PC-3 (cell line): ENCODE measurements around the gene KIFAP3. TPM values are rescaled to one million over a fixed set of nuclear protein-coding genes. Genes with fewer than 3 reads are reported as not detected.
A peak's percentile ranks its signal among the peaks of the same experiment; 100 is the strongest.
"Not testable (repeated sequence)": the region's sequence is repeated elsewhere in the genome, so short reads cannot be mapped to it uniquely, and the experiment has no call there.

Source experiments
- ATAC-seq: fragments of 200-7000 bp; cut with Tn5 transposase; 2 replicates; pipeline ENCODE4 v1.9.1; 2020; ENCODE audit warnings: mild to moderate bottlenecking, moderate library complexity
- BruUV-seq: library from RNA; stranded (reverse); fragments of 400-500 nt; replicated peaks from 2 replicates; lab custom pipeline; 2021; lab: Mats Ljungman, UMichigan
- CTCF ChIA-PET: fragments of 300-600 bp; sonication (Branson Sonifier 250); formaldehyde crosslinking; loops from one replicate; lab custom pipeline; 2022; ENCODE audit warnings: antibody characterized with exemption; lab: Charles Lee
- POLR2A ChIA-PET: fragments of 300-600 bp; sonication (Branson Sonifier 250); formaldehyde crosslinking; loops from one replicate; lab custom pipeline; 2022; ENCODE audit warnings: antibody characterized with exemption; ENCODE audit not compliant: unreplicated experiment; lab: Charles Lee
- DNase-seq: peaks from one replicate; pipeline ENCODE4 v3.0.0-alpha.2; 2015
- H2AFZ ChIP-seq: fragments of 300-600 bp; sonication (generic); 2 replicates; pipeline ENCODE4 v1.6.0; 2016; ENCODE audit warnings: antibody characterized with exemption, low read length
- H3F3A ChIP-seq: fragments of 300-600 bp; sonication (generic); one replicate; pipeline ENCODE4 v1.6.0; 2017; ENCODE audit warnings: antibody characterized with exemption, low read length, control low read depth, mild to moderate bottlenecking; ENCODE audit not compliant: unreplicated experiment
- H3K27ac ChIP-seq: fragments of 300-600 bp; sonication (generic); 2 replicates; pipeline ENCODE4 v1.5.1; 2016; ENCODE audit warnings: mild to moderate bottlenecking, low read length
- H3K27me3 ChIP-seq: fragments of 300-600 bp; sonication (generic); 2 replicates; pipeline ENCODE4 v1.6.1; 2016; ENCODE audit warnings: low read length, mixed read lengths
- H3K36me3 ChIP-seq: fragments of 300-600 bp; sonication (generic); 2 replicates; pipeline ENCODE4 v1.6.1; 2016; ENCODE audit warnings: low read depth, mixed run types, low read length, mixed read lengths
- H3K4me1 ChIP-seq: fragments of 300-600 bp; sonication (generic); 2 replicates; pipeline ENCODE4 v1.5.1; 2016; ENCODE audit warnings: low read length; ENCODE audit not compliant: insufficient read depth
- H3K4me2 ChIP-seq: fragments of 300-600 bp; sonication (generic); 2 replicates; pipeline ENCODE4 v1.6.0; 2016; ENCODE audit warnings: low read length
- H3K4me3 ChIP-seq: fragments of 300-600 bp; sonication (generic); 2 replicates; pipeline ENCODE4 v1.5.1; 2016; ENCODE audit warnings: mild to moderate bottlenecking, low read length, mixed read lengths
- H3K79me2 ChIP-seq: fragments of 300-600 bp; sonication (generic); 2 replicates; pipeline ENCODE4 v1.6.1; 2017; ENCODE audit warnings: low read length, mixed read lengths
- H3K9ac ChIP-seq: fragments of 300-600 bp; sonication (generic); 2 replicates; pipeline ENCODE4 v1.6.0; 2016; ENCODE audit warnings: mild to moderate bottlenecking, low read length
- H3K9me2 ChIP-seq: fragments of 300-600 bp; sonication (generic); replicated peaks from 2 replicates; pipeline ENCODE4 v1.6.1; 2016; ENCODE audit warnings: mixed run types, low read length, mixed read lengths
- H3K9me3 ChIP-seq: fragments of 300-600 bp; sonication (generic); 2 replicates; pipeline ENCODE4 v1.6.1; 2016; ENCODE audit warnings: low read length, mixed read lengths
- H4K20me1 ChIP-seq: fragments of 300-600 bp; sonication (generic); 2 replicates; pipeline ENCODE4 v1.6.1; 2016; ENCODE audit warnings: low read length, mixed read lengths
- EZH2 ChIP-seq: fragments of 300-600 bp; sonication (generic); IDR thresholded peaks from one replicate; pipeline ENCODE4 v1.6.1; 2017; ENCODE audit warnings: antibody characterized with exemption, mild to moderate bottlenecking, low read length; ENCODE audit not compliant: unreplicated experiment
- EZH2phosphoT487 ChIP-seq: fragments of 300-600 bp; sonication (generic); IDR thresholded peaks from 2 replicates; pipeline ENCODE4 v1.6.1; 2018; ENCODE audit warnings: mild to moderate bottlenecking, antibody characterized with exemption, low read length, borderline replicate concordance
- intact Hi-C: fragments of 100-400 bp; cut with micrococcal nuclease; formaldehyde crosslinking; loops from 2 replicates; pipeline ENCODE4 v1.9.0; 2023
- total RNA-seq: library from RNA; depleted of rRNA; stranded (reverse); fragments of >200 nt; gene quantifications from 2 replicates; pipeline ENCODE4 v1.2.3, GENCODE V29; 2014
- TF ChIP-seq, protein P1 (sequence below): fragments of 300-600 bp; sonication (generic); conservative IDR thresholded peaks from 2 replicates; pipeline ENCODE4 v1.5.1; 2017; ENCODE audit warnings: antibody characterized with exemption, low read depth, mild to moderate bottlenecking, low read length

The KIFAP3 gene
- total RNA-seq, 1 experiment from 2014 or later, result 6.9 TPM

- Histone ChIP-seq H3F3A (no peaks in the 10 kb centered on the region), H3K9ac (no peak overlapping the region), H3K4me3 (no peak overlapping the region), H2AFZ (no peak overlapping the region), H3K27me3 (no peaks in the 10 kb centered on the region), H3K9me3 (no peaks in the 10 kb centered on the region), H3K27ac (no peak overlapping the region), H3K9me2 (no peaks in the 10 kb centered on the region), H3K4me1 (no peaks in the 10 kb centered on the region), H4K20me1 (no peaks in the 10 kb centered on the region), H3K36me3 (no peaks in the 10 kb centered on the region), H3K4me2 (no peak overlapping the region), H3K79me2 (no peaks in the 10 kb centered on the region)
- no TSS peak for BruUV-seq
- POLR2A ChIA-PET, result no interaction called here
- CTCF ChIA-PET, result no interaction called here
- no peak for TF ChIP-seq EZH2phosphoT487
- TF ChIP-seq EZH2, result no peak
- TF ChIP-seq, protein P1, sequence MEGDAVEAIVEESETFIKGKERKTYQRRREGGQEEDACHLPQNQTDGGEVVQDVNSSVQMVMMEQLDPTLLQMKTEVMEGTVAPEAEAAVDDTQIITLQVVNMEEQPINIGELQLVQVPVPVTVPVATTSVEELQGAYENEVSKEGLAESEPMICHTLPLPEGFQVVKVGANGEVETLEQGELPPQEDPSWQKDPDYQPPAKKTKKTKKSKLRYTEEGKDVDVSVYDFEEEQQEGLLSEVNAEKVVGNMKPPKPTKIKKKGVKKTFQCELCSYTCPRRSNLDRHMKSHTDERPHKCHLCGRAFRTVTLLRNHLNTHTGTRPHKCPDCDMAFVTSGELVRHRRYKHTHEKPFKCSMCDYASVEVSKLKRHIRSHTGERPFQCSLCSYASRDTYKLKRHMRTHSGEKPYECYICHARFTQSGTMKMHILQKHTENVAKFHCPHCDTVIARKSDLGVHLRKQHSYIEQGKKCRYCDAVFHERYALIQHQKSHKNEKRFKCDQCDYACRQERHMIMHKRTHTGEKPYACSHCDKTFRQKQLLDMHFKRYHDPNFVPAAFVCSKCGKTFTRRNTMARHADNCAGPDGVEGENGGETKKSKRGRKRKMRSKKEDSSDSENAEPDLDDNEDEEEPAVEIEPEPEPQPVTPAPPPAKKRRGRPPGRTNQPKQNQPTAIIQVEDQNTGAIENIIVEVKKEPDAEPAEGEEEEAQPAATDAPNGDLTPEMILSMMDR, result no peak
- DNase-seq, result no peak
- ATAC-seq, result no peak
- intact Hi-C loops, result no loop called here
Observed at GRCh38 chr1:170009551-170009950, 64.9 kb downstream of the KIFAP3 start.

DNA sequence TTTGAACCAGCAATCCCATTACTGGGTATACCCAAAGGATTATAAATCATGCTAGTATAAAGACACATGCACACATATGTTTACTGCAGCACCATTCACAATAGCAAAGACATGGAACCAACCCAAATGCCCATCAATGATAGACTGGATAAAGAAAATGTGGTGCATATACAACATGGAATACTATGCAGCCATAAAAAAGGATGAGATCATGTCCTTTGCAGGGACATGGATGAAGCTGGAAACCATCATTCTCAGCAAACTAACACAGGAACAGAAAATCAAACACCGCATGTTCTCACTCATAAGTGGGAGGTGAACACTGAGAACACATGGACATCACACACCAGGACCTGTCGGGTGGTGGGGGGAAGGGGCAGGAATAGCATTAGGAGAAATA is 65.8 kb downstream of the KIFAP3 start:
- H3K4me1 ChIP-seq, H3K4me3 ChIP-seq, DNase-seq, H3K9ac ChIP-seq, intact Hi-C loops, H3K27ac ChIP-seq, H3K79me2 ChIP-seq, BruUV-seq, H3K9me2 ChIP-seq, CTCF ChIA-PET, H4K20me1 ChIP-seq, H3F3A ChIP-seq, H3K27me3 ChIP-seq, H3K36me3 ChIP-seq, H2AFZ ChIP-seq, POLR2A ChIA-PET, H3K9me3 ChIP-seq, ATAC-seq, H3K4me2 ChIP-seq: not testable (repeated sequence)

DNA sequence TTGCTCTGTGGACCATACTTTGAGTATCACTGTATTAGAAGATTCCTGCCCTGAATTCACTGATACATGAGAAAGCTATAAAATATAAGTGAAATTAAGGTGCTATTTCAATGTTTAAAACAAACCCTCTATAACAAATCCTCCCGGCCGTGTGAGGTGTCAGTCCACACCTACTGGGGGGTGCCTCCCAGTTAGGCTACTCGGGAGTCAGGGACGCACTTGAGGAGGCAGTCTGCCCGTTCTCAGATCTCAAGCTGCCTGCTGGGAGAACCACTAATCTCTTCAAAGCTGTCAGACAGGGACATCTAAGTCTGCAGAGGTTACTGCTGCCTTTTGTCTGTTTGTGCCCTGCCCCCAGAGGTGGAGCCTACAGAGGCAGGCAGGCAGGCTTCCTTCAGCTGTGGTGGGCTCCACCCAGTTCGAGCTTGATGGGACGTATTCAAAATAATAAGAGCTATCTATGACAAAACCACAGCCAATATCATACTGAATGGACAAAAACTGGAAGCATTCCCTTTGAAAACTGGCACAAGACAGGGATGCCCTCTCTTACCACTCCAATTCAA is 71.1 kb downstream of the KIFAP3 start:
- not testable (repeated sequence) for BruUV-seq, ATAC-seq
- intact Hi-C loops, result loop anchor here (5.0 kb wide), 1 partner anchor 71 kb away; no protein-coding TSS in a partner anchor

DNA sequence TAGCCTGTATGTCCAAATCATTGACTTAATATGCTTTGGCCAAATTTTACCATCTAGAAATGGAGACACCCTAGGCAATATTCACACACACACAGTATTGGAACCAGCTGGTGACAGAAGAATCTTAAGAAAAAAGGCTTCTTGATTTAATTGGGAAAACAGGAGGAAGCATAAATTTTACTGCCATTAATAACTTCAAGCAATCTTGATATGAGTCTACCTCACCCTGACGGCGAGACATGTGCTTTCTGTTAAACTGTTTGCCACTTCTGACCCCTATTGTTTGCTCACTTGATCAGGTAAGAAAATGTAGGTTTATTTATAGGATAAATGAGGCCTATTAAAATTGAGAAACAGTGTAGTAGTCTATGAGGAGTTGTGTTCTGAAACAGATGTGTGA is 73.2 kb downstream of the KIFAP3 start:
- no peak overlapping the region for H2AFZ ChIP-seq
- H3K4me1 ChIP-seq, result peaks cover 23% of the 10 kb centered on the region
- ChIA-PET CTCF (no interaction called here), POLR2A (no interaction called here)
- no peaks in the 10 kb centered on the region for H3K79me2 ChIP-seq
- peak; percentile 6 for DNase-seq
- no peak overlapping the region for H3K27ac ChIP-seq
- intact Hi-C loops, result loop anchor here (5.0 kb wide), 1 partner anchor 69 kb away; no protein-coding TSS in a partner anchor
- H4K20me1 ChIP-seq, result no peaks in the 10 kb centered on the region
- no peak overlapping the region for H3K9ac ChIP-seq
- no TSS peak for BruUV-seq
- H3F3A ChIP-seq, result no peaks in the 10 kb centered on the region
- no peaks in the 10 kb centered on the region for H3K27me3 ChIP-seq
- peak; percentile 30 for ATAC-seq
- no peak overlapping the region for H3K4me3 ChIP-seq
- no peaks in the 10 kb centered on the region for H3K36me3 ChIP-seq
- no peaks in the 10 kb centered on the region for H3K9me2 ChIP-seq
- TF ChIP-seq EZH2phosphoT487, result no peak
- TF ChIP-seq, protein P1, result no peak
- no peak for TF ChIP-seq EZH2
- no peaks in the 10 kb centered on the region for H3K9me3 ChIP-seq
- no peak overlapping the region for H3K4me2 ChIP-seq

More for the DNA sequence above, 71.1 kb downstream of the KIFAP3 start:
- H3K27ac ChIP-seq, H3K27me3 ChIP-seq, H3K36me3 ChIP-seq, H2AFZ ChIP-seq, H3K9me3 ChIP-seq, CTCF ChIA-PET, H3K4me3 ChIP-seq, H3K79me2 ChIP-seq, POLR2A ChIA-PET, H3K9me2 ChIP-seq, H4K20me1 ChIP-seq, DNase-seq, H3K9ac ChIP-seq, H3F3A ChIP-seq, H3K4me2 ChIP-seq: not testable (repeated sequence)
- H3K4me1 ChIP-seq, result peaks cover 22% of the 10 kb centered on the region
